ENCODE data around the gene PAH.

Gene PAH

DNA sequence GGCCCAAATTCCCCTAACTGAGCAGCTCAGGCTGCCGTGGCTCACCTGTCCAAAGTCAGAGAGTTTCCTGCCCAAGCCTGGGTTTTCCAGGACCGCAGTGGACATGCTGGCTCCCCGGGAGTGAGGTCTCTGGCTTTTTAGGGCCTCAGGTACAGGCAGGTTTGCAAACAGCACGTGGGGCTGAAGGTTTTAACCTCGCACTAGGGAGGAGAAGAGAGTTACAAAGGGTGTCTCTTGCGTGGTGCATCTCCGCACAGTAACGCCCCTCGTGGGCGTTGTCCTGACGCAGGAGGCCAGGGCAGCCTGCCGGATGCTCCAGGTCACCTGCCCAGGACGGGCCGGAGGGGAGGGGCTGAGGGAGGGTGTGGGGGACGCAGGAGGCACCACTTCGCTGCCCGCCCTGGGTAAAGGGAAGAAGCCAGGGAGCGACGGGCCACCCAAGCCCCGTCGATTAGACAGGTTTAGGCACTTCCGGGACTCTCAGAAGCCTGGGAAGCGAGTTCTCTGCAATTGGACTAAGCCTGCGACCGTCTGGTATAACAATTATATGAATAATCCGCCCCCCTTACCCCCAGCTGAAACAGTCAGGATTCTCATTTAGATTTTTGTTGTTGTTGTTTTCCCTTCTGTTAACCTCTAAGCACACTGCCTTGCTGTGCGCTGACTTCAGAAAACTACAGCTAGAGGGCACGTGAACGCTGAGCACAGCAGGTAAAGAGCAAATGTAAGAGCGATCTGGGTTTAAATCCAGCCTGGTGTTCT, at the start of gene PAH:
Gene PAH (minus strand): TSS at position 219 of the 762 bp plus-strand sequence. CDS start 114 bp downstream, at position 105.
- FAIRE-seq, result no peak

DNA sequence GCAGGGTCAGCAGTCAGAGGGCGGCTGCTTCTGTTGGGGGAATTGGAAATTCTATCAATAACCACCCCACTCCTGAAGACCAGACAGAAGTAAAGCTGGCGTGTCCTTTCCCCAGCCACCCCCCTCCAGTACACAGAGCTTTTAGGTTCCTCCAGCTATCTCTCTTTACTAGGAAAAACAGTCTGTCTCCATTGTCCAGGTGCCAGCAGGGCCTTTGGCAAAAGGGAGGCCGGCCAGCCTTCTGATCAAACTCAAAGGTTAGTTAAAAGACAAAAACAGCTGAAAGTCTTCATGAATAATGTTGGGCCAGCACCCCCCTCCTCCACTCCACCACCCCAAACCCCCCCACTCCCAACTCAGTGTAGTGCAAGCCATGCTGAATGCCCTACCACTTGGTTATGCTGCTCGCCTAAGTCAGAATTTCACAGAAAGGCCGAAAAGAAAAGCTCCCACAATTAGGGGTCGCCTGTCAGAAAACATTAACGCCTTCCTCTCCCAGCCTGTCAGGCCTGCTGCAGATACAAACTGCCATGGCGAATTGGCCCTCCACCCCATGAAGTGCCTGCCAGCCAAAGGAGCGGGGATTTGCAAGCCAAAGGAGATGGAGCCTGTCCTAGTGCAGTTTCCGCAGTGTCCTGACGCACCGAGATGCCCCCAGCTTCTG, 49.3 kb upstream of the PAH start:
- DNase-seq (ENCODE audit: insufficient read length, low spot score), result no peak
- FAIRE-seq, result no peak

More for the DNA sequence above, at the start of gene PAH:
- no peak for DNase-seq (ENCODE audit: insufficient read length, low spot score)

DNA sequence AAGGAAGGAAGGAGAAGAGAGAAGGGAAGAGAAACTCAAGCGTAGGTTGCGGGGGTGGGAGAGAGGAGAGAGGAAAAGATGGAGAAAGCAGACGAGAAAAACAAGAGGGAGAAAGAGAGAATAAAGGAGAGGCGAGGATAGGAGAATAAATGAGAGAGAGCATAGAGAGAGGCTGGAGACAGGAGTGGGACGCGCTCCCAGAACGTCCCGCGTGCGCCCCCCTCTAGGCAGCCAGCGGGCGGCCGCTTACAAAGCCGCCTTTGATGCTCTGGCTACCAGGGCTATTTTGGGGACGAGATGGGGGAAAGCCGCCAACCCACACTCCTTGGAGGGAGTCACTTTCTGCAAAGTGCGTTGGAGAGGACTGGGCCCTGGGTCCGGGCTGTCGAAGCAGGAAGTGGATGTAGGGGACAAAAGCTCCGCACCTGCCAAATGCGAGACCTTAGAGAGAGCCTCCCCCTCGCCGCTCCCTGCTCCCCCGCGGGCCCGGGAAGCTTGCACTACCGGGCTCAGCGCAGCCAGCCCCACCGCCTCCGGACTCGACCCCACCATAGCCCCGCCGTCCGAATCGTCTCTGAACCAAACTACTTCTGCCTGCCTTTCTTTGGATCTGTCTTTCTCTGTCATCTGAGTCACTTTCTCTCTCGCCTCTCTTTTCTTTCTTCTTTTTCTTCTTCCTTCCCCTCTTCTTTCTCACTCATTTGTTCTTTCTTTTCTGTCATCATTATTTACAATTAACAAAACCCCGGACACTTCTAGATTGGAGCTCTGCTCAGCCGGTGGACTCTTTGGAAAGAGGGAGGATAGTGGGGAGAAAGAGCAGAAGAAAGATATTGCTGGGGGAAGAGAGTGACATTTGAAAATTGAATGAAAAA, 48.5 kb upstream of the PAH start:
- no peak for FAIRE-seq
- DNase-seq (ENCODE audit: insufficient read length, low spot score), result no peak

DNA sequence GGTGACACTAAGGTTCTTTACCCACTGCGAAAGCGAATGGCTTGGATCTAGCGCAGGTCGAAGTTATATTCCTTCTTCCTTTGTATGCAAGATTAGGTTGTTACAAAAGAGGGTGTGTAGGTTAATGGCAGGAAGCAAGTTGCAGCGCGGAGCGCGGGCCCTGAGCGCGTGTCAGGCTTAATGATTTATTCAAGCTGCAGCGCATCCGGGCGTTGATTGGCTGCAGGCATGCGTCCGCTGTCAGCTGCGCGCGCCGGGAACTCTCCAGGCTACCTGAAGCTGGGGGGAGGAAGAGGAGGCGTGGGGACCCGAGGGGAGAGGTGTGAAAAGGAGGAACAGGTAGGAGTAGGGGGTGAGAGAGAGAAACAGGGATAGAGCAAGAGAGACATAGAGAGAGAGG, 47.8 kb upstream of the PAH start:
- no peak for DNase-seq (ENCODE audit: insufficient read length, low spot score)
- FAIRE-seq, result no peak

DNA sequence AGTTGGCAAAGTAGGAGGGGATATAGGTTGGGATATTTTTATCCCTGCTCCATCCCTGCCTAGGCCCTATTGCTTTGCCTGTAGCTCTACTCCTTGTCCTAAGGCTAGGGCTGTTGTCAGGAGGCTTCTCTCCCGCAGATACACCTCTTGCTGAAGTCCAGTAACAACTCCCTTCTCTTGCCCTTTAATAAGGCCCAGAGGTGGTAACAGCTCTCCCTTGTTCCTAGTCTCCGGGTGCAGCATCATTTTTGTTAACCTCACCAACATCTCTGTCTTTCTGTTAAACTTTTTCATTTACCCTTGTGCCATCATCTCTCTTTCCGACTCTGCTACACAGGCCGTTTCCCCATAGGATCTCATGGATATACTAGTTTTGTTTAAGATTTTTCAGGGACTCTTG, 46.8 kb upstream of the PAH start:
- DNase-seq (ENCODE audit: insufficient read length, low spot score) (no peak), FAIRE-seq (no peak)

DNA sequence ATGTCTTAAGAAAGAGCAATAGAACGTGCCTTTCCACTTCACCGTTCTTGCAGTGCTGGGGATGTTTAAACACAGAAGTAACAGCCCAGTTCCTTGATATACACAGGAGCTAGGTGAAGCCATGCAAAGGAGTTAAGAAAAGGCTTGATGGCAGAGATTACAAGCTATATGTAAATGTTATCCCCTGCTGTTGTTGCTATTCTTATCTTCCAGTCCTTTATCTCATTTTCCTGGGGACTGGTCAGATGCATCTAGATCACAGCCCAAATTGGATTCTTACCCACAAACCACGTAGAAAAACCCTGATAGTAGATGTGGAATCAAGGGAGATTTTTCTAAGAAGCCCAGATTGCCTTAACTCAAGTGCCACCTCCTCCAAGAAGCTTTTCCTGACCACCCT, 45.9 kb upstream of the PAH start:
- FAIRE-seq, result no peak
- no peak for DNase-seq (ENCODE audit: insufficient read length, low spot score)

DNA sequence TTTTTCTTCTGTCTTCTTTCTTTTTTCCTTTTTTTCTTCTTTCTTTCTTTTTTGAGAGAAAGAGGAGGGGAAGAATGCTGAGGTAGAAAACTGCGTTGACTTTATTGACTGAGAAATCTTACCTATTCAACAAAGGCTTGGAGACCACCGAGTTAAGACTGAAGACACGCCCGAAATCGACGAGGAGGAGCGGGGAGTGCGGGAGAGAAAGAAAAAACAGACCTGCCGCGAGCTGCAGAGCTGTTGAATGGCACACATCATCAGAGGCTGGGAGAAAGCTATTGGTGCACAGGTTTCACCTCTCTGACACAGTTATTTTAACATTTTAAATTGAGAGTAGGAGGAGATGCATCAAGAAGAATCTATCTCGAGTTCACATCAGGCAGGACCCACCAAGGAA, 45.5 kb upstream of the PAH start:
- no peak for DNase-seq (ENCODE audit: insufficient read length, low spot score)

DNA sequence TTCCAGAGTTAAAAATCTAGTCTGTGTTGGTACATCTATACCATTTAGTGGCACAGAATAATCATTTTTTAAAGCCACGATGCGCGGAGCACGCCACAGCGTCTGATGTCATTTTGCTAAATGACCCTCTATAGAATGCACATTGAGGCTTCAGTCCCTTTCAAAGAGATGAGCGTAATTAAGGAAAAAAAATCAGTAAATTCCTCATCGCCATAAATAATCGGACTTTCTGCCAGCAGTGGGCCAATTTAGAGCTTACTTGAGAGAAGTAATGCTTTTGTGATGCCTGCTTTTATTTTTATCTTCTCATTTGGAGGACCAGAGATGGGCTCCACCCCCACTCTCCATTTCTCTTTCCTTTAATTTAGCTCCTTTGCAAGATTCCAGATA, 44.4 kb upstream of the PAH start:
- DNase-seq (ENCODE audit: insufficient read length, low spot score) (no peak), FAIRE-seq (no peak)

More for the DNA sequence above, 45.5 kb upstream of the PAH start:
- no peak for FAIRE-seq

DNA sequence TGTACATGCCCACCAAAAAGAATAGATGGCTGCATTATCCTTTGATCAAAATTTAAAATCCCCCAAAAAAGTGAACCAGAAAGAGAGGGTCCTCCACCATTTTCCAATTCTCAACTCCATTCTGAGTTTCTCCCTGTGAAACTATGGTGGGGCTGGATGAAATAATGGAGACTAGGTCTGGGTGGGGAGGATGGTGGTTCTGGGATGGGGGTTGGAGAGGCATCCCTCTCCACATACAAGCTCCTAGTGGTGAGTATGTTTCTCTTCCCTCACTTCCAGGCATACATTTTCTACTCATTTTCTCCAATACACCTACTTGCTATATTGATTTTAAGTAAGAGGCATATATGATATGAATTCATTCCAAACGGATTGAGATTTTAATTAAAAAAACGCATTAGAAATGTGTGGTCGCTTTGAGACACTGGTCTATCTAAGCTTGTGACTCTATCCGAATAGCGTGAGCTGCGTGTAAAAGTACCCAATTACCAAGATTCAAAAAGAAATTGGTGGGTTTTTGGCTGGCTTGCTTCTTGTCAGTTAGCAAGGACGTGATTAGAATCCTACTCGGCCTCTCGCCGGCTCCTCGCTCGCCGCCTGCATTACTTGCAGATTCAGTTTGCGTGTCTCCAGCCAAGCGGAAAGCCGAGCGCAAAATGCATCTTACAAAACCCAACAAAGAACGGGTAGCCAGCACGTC, 43.9 kb upstream of the PAH start:
- FAIRE-seq (no peak), DNase-seq (ENCODE audit: insufficient read length, low spot score) (no peak)

DNA sequence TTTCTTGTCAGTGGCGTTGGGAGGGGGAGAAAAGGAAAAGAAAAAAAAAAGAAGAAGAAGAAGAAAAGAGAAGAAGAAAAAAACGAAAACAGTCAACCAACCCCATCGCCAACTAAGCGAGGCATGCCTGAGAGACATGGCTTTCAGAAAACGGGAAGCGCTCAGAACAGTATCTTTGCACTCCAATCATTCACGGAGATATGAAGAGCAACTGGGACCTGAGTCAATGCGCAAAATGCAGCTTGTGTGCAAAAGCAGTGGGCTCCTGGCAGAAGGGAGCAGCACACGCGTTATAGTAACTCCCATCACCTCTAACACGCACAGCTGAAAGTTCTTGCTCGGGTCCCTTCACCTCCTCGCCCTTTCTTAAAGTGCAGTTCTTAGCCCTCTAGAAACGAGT, 42.3 kb upstream of the PAH start:
- no peak for FAIRE-seq
- no peak for DNase-seq (ENCODE audit: insufficient read length, low spot score)

DNA sequence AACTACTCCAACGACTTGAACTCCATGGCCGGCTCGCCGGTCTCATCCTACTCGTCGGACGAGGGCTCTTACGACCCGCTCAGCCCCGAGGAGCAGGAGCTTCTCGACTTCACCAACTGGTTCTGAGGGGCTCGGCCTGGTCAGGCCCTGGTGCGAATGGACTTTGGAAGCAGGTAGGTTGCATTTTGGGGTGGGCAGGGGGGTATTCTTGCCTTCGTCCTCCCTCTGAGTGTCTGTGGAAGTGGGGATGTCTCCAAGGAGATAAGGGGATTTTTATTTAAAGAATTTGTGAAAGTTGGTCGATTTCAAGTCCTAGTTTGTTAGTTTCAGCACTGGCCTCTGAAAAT, 41.8 kb upstream of the PAH start:
- DNase-seq (ENCODE audit: insufficient read length, low spot score), result no peak
- no peak for FAIRE-seq

DNA sequence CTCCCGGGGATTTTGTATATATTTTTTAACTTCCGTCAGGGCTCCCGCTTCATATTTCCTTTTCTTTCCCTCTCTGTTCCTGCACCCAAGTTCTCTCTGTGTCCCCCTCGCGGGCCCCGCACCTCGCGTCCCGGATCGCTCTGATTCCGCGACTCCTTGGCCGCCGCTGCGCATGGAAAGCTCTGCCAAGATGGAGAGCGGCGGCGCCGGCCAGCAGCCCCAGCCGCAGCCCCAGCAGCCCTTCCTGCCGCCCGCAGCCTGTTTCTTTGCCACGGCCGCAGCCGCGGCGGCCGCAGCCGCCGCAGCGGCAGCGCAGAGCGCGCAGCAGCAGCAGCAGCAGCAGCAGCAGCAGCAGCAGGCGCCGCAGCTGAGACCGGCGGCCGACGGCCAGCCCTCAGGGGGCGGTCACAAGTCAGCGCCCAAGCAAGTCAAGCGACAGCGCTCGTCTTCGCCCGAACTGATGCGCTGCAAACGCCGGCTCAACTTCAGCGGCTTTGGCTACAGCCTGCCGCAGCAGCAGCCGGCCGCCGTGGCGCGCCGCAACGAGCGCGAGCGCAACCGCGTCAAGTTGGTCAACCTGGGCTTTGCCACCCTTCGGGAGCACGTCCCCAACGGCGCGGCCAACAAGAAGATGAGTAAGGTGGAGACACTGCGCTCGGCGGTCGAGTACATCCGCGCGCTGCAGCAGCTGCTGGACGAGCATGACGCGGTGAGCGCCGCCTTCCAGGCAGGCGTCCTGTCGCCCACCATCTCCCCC, 41.2 kb upstream of the PAH start:
- FAIRE-seq (no peak), DNase-seq (ENCODE audit: insufficient read length, low spot score) (no peak)

DNA sequence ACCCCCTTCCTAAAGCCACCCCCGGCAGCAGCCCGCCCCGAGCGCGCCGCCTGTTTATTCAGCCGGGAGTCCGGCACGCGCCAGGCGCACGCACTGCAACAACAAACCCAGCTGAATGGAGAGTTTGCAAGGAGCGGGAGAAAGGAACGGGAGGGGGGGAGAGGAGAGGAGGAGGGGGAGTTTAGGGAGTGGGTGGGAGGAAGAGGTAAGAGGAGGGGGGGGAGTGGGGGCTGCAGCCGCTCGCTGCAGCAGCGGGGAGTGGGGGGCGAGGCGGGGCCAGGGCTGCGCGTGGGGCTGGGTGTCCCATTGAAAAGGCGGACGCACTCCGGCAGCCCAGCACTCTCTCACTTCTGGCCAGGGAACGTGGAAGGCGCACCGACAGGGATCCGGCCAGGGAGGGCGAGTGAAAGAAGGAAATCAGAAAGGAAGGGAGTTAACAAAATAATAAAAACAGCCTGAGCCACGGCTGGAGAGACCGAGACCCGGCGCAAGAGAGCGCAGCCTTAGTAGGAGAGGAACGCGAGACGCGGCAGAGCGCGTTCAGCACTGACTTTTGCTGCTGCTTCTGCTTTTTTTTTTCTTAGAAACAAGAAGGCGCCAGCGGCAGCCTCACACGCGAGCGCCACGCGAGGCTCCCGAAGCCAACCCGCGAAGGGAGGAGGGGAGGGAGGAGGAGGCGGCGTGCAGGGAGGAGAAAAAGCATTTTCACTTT, 40.5 kb upstream of the PAH start, which contains the start of gene ASCL1:
Gene ASCL1 (plus strand): TSS at position 336 of the 712 bp plus-strand sequence. CDS start 571 bp downstream, outside the sequence.
- no peak for FAIRE-seq
- DNase-seq (ENCODE audit: insufficient read length, low spot score), result no peak

DNA sequence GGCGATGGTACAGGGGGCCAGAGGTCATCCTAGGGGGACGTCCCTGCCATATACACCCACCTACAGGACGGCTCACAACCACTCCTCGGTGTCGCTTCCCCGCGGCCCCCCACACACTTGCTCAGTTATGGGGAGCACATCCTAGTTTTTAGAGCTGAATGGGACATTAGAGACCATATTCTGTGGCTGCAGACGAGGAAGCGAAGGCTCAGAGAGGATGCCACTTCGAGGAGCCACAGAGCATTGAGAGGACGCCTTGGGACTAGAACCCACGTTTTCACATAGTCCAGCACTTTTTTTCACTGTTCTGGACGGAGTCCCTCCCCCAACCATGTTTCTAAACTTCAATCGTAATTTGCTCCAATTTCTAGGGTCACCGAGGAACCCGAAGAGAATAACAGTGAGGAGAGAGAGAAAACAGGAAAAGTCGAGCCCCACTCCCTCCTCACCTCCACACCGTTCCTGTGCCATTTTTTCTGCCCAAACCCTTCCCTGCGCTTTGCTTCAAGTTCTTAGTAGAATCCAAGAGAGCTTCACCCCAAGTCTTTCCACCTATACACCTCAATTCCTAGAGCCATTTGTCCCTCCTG, 39.8 kb upstream of the PAH start:
- FAIRE-seq, result no peak
- no peak for DNase-seq (ENCODE audit: insufficient read length, low spot score)

DNA sequence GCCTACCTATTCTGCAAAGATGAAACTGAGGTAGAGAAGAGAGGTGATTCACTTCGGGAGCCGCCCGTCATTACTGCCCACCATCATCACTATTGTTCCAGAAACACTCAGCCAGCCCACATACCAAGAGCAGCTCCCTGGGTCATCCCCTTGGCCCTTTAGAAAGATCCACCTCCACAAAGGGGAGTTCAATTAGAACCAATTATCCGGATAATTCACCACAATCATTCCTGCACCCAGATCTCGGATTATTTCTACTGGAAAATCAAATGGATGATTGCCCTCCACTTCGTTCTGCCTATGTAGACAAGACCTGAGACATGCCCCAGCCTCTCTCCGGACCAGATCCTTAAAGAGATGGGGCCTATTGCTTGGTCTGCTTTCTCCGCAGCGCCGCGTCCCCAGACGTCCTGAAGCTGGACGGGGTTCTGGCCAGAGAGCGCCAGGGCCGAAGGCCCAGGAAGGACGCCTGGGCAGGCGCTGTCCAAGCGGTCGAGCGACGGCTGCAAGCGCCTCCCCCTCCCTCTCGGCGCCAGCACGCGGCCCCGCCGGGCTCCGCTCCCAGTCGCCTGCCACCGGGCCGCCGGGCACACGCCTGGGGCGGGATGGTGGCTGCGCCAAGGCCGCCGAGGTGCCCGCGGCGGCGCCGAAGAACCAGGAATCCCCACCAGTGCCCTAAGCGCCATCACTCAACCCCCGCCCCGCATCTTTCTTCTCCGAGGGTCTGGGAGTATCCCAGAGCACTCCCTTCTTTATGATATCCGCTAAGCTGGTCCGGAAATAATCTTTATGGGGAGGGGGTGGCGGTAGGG, 39.1 kb upstream of the PAH start:
- FAIRE-seq (no peak), DNase-seq (ENCODE audit: insufficient read length, low spot score) (no peak)

DNA sequence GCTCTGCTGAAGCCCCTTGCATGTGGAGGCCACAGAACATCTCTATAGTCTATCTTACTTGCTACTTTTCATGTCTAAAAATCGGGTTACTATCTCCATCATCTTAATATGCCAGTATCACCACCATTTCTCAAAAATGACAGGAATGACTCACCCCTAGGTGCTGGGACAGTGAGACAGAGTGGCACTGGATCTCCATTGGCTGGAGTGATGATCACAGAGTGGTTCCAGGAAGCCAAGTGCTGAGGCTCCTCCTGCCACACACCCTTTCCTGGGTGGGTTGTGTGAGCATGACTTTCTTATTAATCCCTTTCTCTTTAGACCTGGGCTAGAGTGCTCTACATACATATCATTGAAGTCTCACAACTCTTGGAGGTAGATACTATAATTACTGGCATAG, 37.1 kb upstream of the PAH start:
- FAIRE-seq, result no peak
- no peak for DNase-seq (ENCODE audit: insufficient read length, low spot score)

DNA sequence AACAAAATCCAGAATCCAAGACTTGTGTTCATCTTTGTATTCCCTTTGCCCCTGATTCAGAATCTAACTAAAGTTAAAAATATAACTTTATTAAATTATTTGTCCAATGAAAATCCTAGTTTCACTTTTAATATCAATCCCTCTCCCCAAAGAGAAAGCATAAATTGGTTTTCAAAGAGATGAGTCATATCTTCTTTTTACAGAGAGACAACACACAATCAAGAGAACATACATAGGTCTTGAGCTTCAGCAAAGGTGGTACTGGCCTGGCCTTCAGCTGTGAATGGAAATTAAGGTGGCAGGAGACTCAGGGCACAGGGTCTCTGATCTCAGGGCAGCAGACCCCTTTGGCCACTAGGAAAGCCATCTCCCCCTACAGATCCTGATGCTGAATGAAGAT, 36.2 kb upstream of the PAH start:
- FAIRE-seq (no peak), DNase-seq (ENCODE audit: insufficient read length, low spot score) (no peak)

DNA sequence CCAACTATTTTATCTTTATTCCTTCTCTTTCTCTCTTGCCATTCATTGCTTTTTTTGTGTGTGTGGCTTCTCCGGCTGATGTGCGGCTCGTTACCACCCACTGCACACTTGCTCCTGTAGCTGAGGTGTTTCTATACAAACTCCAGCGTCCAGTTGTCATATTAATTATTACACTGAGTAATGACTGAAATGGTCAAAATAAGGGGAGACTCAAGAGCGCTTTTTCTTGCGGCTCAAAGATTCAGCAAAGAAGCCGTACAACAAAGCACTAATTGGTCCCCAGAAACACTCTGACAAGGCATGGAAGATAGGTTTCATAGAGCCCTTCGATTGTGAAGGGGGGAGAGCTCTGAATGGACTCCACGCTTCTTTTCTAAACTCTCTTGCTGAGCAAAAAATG, 34.8 kb upstream of the PAH start:
- no peak for DNase-seq (ENCODE audit: insufficient read length, low spot score)
- no peak for FAIRE-seq
